Activated CD4-positive, alpha-beta T cell treated with anti-CD3 and anti-CD28 coated beads for 36 hours (primary cell): Measurements from ENCODE around the gene FCRL1. TPM values are rescaled to one million over a fixed set of nuclear protein-coding genes. Genes with fewer than 3 reads are reported as not detected.
A peak's percentile ranks its signal among the peaks of the same experiment; 100 is the strongest.

Experiments
- ATAC-seq: fragments of 200-7000 bp; cut with Tn5 transposase; one replicate; pipeline ENCODE4 v1.10.0; 2021; ENCODE audit warnings: mild to moderate bottlenecking, moderate library complexity
- CTCF ChIA-PET: fragments of 350-600 bp; sonication (Branson Sonifier 250); formaldehyde crosslinking; loops from one replicate; lab custom pipeline; 2021; ENCODE audit warnings: antibody characterized with exemption; lab: Charles Lee
- POLR2A ChIA-PET: fragments of 350-600 bp; sonication (Branson Sonifier 250); formaldehyde crosslinking; loops from one replicate; lab custom pipeline; 2021; ENCODE audit warnings: antibody characterized with exemption, inconsistent platforms; lab: Charles Lee
- DNase-seq: peaks from one replicate; pipeline ENCODE4 v3.0.0-alpha.2; 2020
- H3K27ac Mint-ChIP-seq: one replicate; pipeline ENCODE4 v1.8.0; 2021; ENCODE audit warnings: mixed read lengths
- H3K27me3 Mint-ChIP-seq: one replicate; pipeline ENCODE4 v1.8.0; 2021; ENCODE audit warnings: mixed read lengths
- H3K36me3 Mint-ChIP-seq: one replicate; pipeline ENCODE4 v1.8.0; 2021; ENCODE audit warnings: low read depth, mixed read lengths
- H3K4me1 Mint-ChIP-seq: one replicate; pipeline ENCODE4 v1.8.0; 2021; ENCODE audit warnings: mixed read lengths
- H3K4me3 Mint-ChIP-seq: one replicate; pipeline ENCODE4 v1.8.0; 2021; ENCODE audit warnings: mild to moderate bottlenecking, moderate library complexity, mixed read lengths
- H3K9me3 Mint-ChIP-seq: one replicate; pipeline ENCODE4 v1.8.0; 2021; ENCODE audit warnings: low read depth, mixed read lengths
- intact Hi-C, 2 experiments: fragments of 100-400 bp; cut with DNase I in 1 of 2; cut with micrococcal nuclease in 1 of 2; formaldehyde crosslinking; loops; one replicate each; pipeline versions ENCODE4 v1.14.2 to v1.15.1; 2022 to 2024; cut with DNase I, micrococcal nuclease
- total RNA-seq, 2 experiments: library from RNA; stranded (reverse); gene quantifications; one replicate each; pipeline ENCODE4 v1.2.3, GENCODE V29; 2021

FCRL1 gene, protein sequence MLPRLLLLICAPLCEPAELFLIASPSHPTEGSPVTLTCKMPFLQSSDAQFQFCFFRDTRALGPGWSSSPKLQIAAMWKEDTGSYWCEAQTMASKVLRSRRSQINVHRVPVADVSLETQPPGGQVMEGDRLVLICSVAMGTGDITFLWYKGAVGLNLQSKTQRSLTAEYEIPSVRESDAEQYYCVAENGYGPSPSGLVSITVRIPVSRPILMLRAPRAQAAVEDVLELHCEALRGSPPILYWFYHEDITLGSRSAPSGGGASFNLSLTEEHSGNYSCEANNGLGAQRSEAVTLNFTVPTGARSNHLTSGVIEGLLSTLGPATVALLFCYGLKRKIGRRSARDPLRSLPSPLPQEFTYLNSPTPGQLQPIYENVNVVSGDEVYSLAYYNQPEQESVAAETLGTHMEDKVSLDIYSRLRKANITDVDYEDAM
- not detected for total RNA-seq

DNA sequence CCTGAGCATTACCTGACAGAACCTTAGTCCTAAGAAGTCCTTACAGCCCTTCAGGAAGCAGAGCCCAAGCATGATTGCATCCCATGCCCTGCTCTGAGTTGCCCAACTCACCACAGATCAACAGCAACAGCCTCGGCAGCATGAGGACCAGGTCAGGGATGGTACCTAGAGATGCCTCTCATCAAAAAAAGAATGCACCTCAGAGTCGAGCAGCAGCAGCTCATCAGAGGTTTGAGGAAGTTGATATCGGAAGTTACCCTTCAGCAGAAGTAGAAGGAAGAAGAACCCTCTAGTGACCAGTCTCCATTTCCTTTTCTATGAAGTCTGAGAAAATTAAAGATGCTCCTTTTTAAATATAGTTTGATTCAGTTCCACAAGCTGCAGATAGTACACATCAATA lies at the start of gene FCRL1:
FCRL1 (minus strand) TSS at position 225 of the 400 bp plus-strand sequence; CDS start at position 142, 83 bp downstream.
- Mint-ChIP-seq H3K36me3 (no peaks in the 10 kb centered on the region), H3K9me3 (no peaks in the 10 kb centered on the region), H3K4me1 (no peaks in the 10 kb centered on the region), H3K4me3 (no peak within 1 kb of the TSS), H3K27me3 (peaks cover 15% of the 10 kb centered on the region), H3K27ac (no peak within 1 kb of the TSS)
- ATAC-seq (no peak), DNase-seq (no peak)
- CTCF ChIA-PET, result interaction anchor here (1.1 kb wide), 1 partner anchor 240 kb away, joined by 3 read pairs; no protein-coding TSS in a partner anchor
- intact Hi-C loops, result no loop called here
- POLR2A ChIA-PET, result no interaction called here

DNA sequence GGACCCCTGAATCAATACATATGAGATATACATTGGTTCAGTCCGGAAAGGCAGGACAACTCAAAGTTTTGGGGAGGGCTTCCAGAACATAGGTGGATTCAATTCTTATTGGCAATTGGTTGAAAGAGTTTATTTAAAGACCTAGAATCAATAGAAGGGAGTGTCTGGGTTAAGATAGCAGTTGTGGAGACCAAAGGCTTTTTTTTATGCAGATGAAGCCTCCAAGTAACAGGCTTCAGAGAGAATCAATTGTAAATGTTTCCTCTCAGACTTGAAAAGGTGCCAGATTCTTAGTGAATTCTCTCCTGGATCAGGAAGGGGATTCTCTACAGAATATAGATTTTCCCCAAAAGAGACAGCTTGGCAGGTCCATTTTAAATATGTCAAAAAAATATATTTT lies 48.7 kb upstream of the FCRL1 start:
- CTCF ChIA-PET, result no interaction called here
- no peaks in the 10 kb centered on the region for H3K36me3 Mint-ChIP-seq
- H3K27me3 Mint-ChIP-seq, result peaks cover 9% of the 10 kb centered on the region
- ATAC-seq (no peak), DNase-seq (no peak)
- intact Hi-C loops, result no loop called here
- H3K27ac Mint-ChIP-seq, result no peak overlapping the region
- POLR2A ChIA-PET, result no interaction called here
- no peak overlapping the region for H3K4me3 Mint-ChIP-seq
- H3K9me3 Mint-ChIP-seq, result no peaks in the 10 kb centered on the region
- H3K4me1 Mint-ChIP-seq, result no peaks in the 10 kb centered on the region

DNA sequence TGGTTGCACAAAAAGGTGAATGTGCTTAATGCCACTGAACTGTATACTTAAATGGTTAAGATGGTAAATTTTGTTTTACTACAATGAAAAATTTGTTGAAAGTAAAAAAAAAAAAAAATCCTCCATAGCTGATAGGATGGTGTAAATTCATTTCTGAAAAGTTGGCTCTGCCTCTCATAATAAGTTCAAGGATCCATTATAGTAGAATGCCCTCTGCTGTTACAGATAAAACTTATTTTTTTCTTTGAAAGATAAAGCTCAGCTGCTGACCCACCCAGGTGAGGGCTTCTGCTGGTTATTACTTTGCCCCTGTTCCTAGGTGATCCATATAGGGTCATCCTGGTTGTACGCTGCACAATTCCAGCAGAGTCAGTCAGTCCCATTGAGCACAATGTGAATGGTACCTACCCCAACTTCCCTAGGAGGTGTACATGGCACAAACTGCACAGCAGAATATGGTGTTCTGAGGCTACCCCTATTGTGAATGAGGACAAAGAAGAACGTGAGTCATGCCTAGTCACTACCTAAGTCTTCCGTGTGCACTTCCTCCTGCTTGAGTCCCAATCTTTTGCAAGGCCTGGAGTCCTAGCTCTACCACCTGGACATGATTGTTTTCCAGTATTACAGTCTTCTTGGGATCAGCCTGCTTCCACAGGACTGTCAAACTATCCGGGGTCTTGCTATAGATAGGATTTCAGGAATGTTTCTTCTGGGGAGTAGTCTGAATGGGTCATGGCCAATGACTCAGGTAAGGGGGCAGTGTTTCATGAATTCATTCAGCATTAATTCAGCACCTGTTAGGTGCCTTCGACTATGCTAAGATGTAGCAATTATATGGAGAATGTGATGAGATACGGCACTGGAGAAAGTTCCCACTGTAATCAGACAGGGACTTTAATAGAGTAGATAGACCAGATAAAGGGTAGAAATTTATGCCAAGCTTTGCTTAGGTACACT lies 42.5 kb upstream of the FCRL1 start:
- H3K27me3 Mint-ChIP-seq, result peaks cover 10% of the 10 kb centered on the region
- H3K27ac Mint-ChIP-seq, result no peak overlapping the region
- no peak for DNase-seq
- ChIA-PET CTCF (no interaction called here), POLR2A (no interaction called here)
- no peaks in the 10 kb centered on the region for H3K4me1 Mint-ChIP-seq
- no peak for ATAC-seq
- H3K9me3 Mint-ChIP-seq, result no peaks in the 10 kb centered on the region
- H3K4me3 Mint-ChIP-seq, result no peak overlapping the region
- H3K36me3 Mint-ChIP-seq, result no peaks in the 10 kb centered on the region
- intact Hi-C loops, result no loop called here

DNA sequence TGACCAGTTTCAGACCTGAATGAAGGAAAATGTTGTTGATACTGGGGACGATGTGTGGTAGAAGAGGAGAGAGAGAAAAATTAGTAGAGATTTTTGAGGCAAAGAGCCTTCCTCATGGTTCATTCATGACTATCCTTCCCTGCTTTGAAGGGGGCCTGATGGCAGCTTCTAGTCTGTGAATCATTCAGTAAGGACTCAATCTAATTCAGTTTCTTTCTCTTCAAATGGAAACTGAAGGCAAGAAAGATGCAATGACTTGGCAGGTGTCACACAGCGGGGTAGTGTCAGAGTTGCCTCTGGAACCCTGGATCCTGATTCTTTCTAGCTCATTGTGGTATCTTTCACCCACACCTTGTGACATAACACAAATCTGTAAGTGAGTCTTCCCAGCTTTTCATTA lies 36.6 kb upstream of the FCRL1 start:
- ATAC-seq, result peak; percentile 49
- H3K27me3 Mint-ChIP-seq, result peaks cover 2% of the 10 kb centered on the region
- no peak overlapping the region for H3K27ac Mint-ChIP-seq
- H3K36me3 Mint-ChIP-seq, result no peaks in the 10 kb centered on the region
- H3K4me3 Mint-ChIP-seq, result no peak overlapping the region
- DNase-seq, result peak; percentile 4
- POLR2A ChIA-PET, result no interaction called here
- intact Hi-C loops, result no loop called here
- CTCF ChIA-PET, result no interaction called here
- H3K9me3 Mint-ChIP-seq, result no peaks in the 10 kb centered on the region
- no peaks in the 10 kb centered on the region for H3K4me1 Mint-ChIP-seq

- Mint-ChIP-seq H3K27me3 (peaks cover 2% of the 10 kb centered on the region), H3K4me3 (no peak overlapping the region), H3K9me3 (no peaks in the 10 kb centered on the region), H3K27ac (no peak overlapping the region), H3K36me3 (no peaks in the 10 kb centered on the region), H3K4me1 (no peaks in the 10 kb centered on the region)
- intact Hi-C loops, result no loop called here
- DNase-seq (no peak), ATAC-seq (no peak)
- ChIA-PET CTCF (no interaction called here), POLR2A (no interaction called here)
Observed at GRCh38 chr1:157852476-157852875, 32.6 kb upstream of the FCRL1 start.

GRCh38 chr1:157849229-157849875 lies 29.4 kb upstream of the FCRL1 start:
- Mint-ChIP-seq H3K9me3 (no peaks in the 10 kb centered on the region), H3K4me1 (no peaks in the 10 kb centered on the region), H3K27me3 (peaks cover 1% of the 10 kb centered on the region), H3K27ac (no peak overlapping the region), H3K36me3 (no peaks in the 10 kb centered on the region), H3K4me3 (no peak overlapping the region)
- intact Hi-C loops, result no loop called here
- CTCF ChIA-PET, result no interaction called here
- POLR2A ChIA-PET, result no interaction called here
- DNase-seq (no peak), ATAC-seq (no peak)

DNA sequence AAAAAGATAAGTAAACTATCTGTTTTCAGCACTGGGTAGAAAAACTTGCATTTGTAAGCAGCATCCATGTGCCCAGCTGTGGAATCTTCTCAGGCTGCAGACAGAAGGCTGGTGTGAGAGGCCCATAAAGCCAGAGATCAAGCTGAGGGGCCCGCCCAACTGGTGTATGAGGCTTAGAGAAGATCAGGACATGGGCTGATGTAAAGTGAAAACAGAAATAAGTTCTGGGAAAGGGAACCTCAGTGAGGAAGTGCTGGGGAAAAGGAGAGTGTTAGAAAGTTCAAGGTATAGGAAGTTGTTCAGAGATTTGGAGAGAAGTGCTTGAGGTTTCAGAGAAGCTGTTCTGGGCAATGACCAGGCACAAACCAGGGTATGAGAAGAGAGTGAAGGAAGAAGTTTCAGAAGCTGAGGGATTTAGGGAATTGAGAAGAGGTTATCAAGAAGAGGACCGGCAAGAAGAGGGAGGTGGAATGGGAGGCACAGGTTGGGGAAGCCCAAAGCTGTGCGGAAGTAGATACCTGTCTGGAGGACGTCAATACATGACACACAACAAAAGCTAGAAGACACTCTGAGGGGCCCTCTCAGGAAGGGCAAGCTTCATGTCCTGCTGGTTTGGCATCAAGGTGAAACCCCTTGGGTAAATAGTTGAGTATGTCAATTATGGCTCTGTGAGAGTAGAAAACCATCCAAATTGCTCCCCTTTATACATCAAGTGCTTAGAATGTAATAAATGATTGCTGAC lies 24.3 kb upstream of the FCRL1 start:
- POLR2A ChIA-PET, result no interaction called here
- intact Hi-C loops, result no loop called here
- Mint-ChIP-seq H3K27me3 (peaks cover 4% of the 10 kb centered on the region), H3K36me3 (no peaks in the 10 kb centered on the region), H3K4me1 (no peaks in the 10 kb centered on the region), H3K4me3 (no peak overlapping the region), H3K9me3 (no peaks in the 10 kb centered on the region), H3K27ac (no peak overlapping the region)
- ATAC-seq (no peak), DNase-seq (no peak)
- CTCF ChIA-PET, result no interaction called here

- DNase-seq (no peak), ATAC-seq (peak; percentile 39)
- intact Hi-C loops, result no loop called here
- H3K4me3 Mint-ChIP-seq, result no peak overlapping the region
- ChIA-PET CTCF (no interaction called here), POLR2A (no interaction called here)
- no peak overlapping the region for H3K27ac Mint-ChIP-seq
- H3K36me3 Mint-ChIP-seq, result no peaks in the 10 kb centered on the region
- H3K9me3 Mint-ChIP-seq, result no peaks in the 10 kb centered on the region
- H3K27me3 Mint-ChIP-seq, result peaks cover 4% of the 10 kb centered on the region
- no peaks in the 10 kb centered on the region for H3K4me1 Mint-ChIP-seq
Observed at GRCh38 chr1:157842939-157843338, 23.0 kb upstream of the FCRL1 start.

DNA sequence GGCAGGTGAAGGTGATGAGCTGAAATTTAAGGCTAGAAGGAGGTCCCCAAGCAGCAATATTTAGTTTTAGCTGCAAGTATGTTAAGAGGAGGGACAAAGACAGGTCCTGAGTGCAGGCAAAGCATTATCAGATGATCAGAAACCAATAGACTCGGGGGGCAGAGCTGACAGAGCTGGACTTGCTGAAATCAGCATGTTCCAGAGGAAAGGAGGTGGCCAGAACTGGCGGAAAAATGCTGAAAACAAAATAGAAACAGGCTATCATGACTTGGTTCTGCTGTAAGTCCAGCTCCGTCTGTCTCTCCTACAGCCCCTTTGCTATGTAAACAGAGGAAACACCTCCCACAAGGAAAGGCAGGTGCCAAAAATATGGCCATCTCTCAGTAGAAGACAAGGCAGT lies 21.8 kb upstream of the FCRL1 start, which contains the start of gene CD5L:
CD5L (minus strand) TSS at position 101 of the 400 bp plus-strand sequence. CDS start 107 bp downstream, outside the sequence.
- intact Hi-C loops, result no loop called here
- Mint-ChIP-seq H3K9me3 (no peaks in the 10 kb centered on the region), H3K4me3 (no peak within 1 kb of the TSS), H3K36me3 (no peaks in the 10 kb centered on the region), H3K27ac (no peak within 1 kb of the TSS), H3K4me1 (no peaks in the 10 kb centered on the region), H3K27me3 (peaks cover 4% of the 10 kb centered on the region)
- ATAC-seq (no peak), DNase-seq (no peak)
- CTCF ChIA-PET, result no interaction called here
- POLR2A ChIA-PET, result no interaction called here

DNA sequence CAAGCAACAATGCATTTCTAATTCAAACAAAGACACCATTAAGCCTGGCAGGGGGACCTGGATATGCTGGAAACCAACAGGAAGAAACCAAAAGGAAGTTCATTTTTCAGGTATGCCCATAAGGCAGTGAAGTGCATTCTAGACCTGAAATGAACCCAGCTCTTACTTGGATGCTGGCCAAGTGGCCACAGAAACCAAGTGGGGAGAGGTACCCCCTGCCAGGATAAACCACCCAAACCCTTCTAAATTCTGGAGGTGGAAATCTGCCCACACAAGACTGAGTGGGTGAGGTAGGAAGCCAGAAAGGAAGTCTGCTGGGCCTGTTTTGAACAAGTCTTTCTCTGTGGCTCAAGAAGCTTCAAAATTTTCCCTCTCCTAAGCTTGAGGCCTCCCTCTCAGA lies 19.0 kb upstream of the FCRL1 start:
- DNase-seq (no peak), ATAC-seq (no peak)
- intact Hi-C loops, result no loop called here
- Mint-ChIP-seq H3K9me3 (no peaks in the 10 kb centered on the region), H3K27ac (no peak overlapping the region), H3K4me3 (no peak overlapping the region), H3K27me3 (no peaks in the 10 kb centered on the region), H3K4me1 (no peaks in the 10 kb centered on the region), H3K36me3 (no peaks in the 10 kb centered on the region)
- ChIA-PET POLR2A (no interaction called here), CTCF (interaction anchor here (0.6 kb wide), 1 partner anchor 10 kb away, joined by 4 read pairs; no protein-coding TSS in a partner anchor)

DNA sequence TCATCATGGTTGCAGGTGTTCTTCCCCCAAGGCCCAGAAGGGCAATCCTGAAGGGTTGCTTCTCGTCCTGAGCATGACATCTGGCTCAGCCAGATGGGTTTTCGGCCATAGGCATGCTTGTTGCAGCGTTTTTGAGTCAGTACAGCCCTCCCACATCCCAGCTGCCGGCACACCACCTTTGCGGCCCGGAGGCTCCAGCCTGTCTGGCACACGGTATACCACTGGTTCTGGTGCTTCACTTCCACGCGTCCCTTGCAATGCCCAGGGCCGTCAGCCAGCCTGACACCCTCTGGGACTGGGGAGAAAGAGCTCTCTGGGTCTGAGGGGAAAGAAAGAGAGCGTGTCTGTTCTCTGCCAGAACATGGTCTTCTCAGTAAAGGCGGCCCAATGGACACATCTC lies 14.5 kb upstream of the FCRL1 start:
- Mint-ChIP-seq H3K9me3 (no peaks in the 10 kb centered on the region), H3K4me1 (no peaks in the 10 kb centered on the region), H3K36me3 (no peaks in the 10 kb centered on the region), H3K4me3 (no peak overlapping the region), H3K27me3 (no peaks in the 10 kb centered on the region), H3K27ac (no peak overlapping the region)
- ATAC-seq (no peak), DNase-seq (no peak)
- ChIA-PET POLR2A (no interaction called here), CTCF (no interaction called here)
- intact Hi-C loops, result no loop called here
